ENCODE results near the gene FAM107A.

The FAM107A gene

GRCh38 chr3:58591517-58592510 lies 14.6 kb upstream of the FAM107A start:
- DNase-seq (ENCODE audit: extremely low read depth, low read depth), result no peak
- TF ChIP-seq CTCF (IDR thresholded peaks at IDR 0.05; ENCODE audit: low read depth, low read length), result no peak

DNA sequence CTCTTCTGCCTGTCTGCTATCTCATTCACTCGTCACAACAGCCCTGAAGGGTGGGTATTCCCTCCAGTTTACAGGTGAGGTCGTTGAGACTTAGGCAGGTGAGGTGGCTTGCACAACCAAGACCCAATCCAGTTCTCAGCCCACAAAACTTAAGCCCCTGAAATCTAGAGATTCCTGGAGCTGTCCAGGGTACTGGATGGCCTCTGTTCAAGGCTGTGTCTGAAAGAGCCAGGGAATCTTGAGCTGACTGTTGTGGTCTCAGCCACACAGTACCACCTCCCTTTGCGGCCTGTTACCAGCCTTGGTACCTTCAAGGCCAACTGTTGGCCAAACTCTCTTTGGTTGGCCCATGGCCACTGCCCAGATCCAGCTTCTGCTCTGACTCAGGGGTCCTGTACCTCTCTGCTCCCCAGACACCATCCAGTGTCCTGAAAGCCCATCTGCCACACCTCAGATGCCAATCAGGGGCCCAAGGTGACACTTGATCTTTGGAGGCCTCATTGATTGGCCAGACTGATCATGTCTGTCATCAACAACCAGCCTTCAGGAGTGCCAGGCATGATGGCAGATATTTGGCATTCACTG lies 10.9 kb upstream of the FAM107A start:
- no peak for TF ChIP-seq CTCF (IDR thresholded peaks at IDR 0.05; ENCODE audit: low read depth, low read length)
- DNase-seq (ENCODE audit: extremely low read depth, low read depth), result no peak

GRCh38 chr3:58586776-58587192 lies 9.6 kb upstream of the FAM107A start:
- no peak for DNase-seq (ENCODE audit: extremely low read depth, low read depth)
- no peak for TF ChIP-seq CTCF (IDR thresholded peaks at IDR 0.05; ENCODE audit: low read depth, low read length)

DNA sequence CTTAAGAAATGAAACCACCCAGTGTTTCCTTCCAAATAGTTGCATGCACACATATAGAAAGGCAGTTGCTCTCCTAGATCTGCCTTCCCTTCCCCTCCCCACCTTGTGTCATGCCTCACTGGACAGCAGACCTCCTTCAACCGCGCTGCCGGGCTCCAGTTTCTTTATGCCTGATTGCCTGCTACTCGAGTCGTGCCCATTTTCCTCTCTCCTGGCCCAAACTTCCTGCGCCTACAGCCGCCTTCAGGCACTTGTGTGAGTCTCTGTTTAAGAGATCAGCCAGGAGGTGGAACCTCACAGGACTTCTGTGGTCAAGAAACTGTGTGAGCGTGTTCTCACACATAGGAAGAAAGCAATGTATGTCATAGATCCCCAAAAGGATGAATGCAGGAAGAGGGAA lies 8.8 kb upstream of the FAM107A start:
- no peak for TF ChIP-seq CTCF (IDR thresholded peaks at IDR 0.05; ENCODE audit: low read depth, low read length)
- no peak for DNase-seq (ENCODE audit: extremely low read depth, low read depth)

GRCh38 chr3:58585005-58585786 lies 8.0 kb upstream of the FAM107A start:
- TF ChIP-seq CTCF (IDR thresholded peaks at IDR 0.05; ENCODE audit: low read depth, low read length), result peak; percentile 71
- no peak for DNase-seq (ENCODE audit: extremely low read depth, low read depth)

- no peak for TF ChIP-seq CTCF (IDR thresholded peaks at IDR 0.05; ENCODE audit: low read depth, low read length)
- no peak for DNase-seq (ENCODE audit: extremely low read depth, low read depth)
Measured at GRCh38 chr3:58584690-58585004, 7.5 kb upstream of the FAM107A start.
